Tibial nerve (tissue), 4 donors: Measurements from ENCODE around the gene MARK4. TPM values are rescaled to one million over a fixed set of nuclear protein-coding genes. Genes with fewer than 3 reads are reported as not detected.
A peak's percentile ranks its signal among the peaks of the same experiment; 100 is the strongest.

Experiments used
- DNase-seq, 2 donors: peaks; one replicate each; pipeline ENCODE4 v3.0.0-alpha.2; 2019; ENCODE audit warnings: low spot score in 2 of 2
- H3K27ac ChIP-seq, 4 donors: fragments of 200-600 bp; sonication (generic) in 3 of 4; one replicate each; pipeline ENCODE4 v1.5.1; 2017 to 2019; ENCODE audit warnings: mild to moderate bottlenecking in 1 of 4
- H3K27me3 ChIP-seq, 2 donors: fragments of 200-600 bp; sonication (generic) in 1 of 2; one replicate each; pipeline versions ENCODE4 v1.5.1 to v1.6.0; 2017 to 2019
- H3K36me3 ChIP-seq, 3 donors: fragments of 200-600 bp; sonication (generic); one replicate each; pipeline ENCODE4 v1.5.1; 2018 to 2019
- H3K4me1 ChIP-seq, 4 donors: fragments of 200-600 bp; sonication (generic) in 3 of 4; one replicate each; pipeline ENCODE4 v1.5.1; 2017 to 2019
- H3K4me3 ChIP-seq, 4 donors: fragments of 200-600 bp; sonication (generic) in 3 of 4; one replicate each; pipeline ENCODE4 v1.5.1; 2017 to 2019; ENCODE audit warnings: mild to moderate bottlenecking in 1 of 4, moderate library complexity in 1 of 4
- H3K9me3 ChIP-seq, 4 donors: fragments of 200-600 bp; sonication (generic) in 3 of 4; one replicate each; pipeline ENCODE4 v1.5.1; 2017 to 2019
- CTCF ChIP-seq, 5 experiments: fragments of 200-600 bp in 3 of 5; fragments of 450-650 bp in 2 of 5; sonication (generic) in 3 of 5; IDR thresholded peaks; one replicate each; pipeline ENCODE4 v1.5.1; 2016 to 2019; ENCODE audit warnings: antibody characterized with exemption in 5 of 5, mild to moderate bottlenecking in 3 of 5, moderate library complexity in 2 of 5
- EP300 ChIP-seq, 2 donors: sonication (generic); formaldehyde crosslinking; IDR thresholded peaks; one replicate each; pipeline ENCODE4 v1.6.1; 2017; ENCODE audit warnings: antibody characterized with exemption in 2 of 2, mild to moderate bottlenecking in 1 of 2
- POLR2A ChIP-seq, 2 donors: fragments of 450-650 bp; IDR thresholded peaks; one replicate each; pipeline ENCODE4 v1.6.1; 2017; ENCODE audit warnings: antibody characterized with exemption in 2 of 2, mild to moderate bottlenecking in 2 of 2, moderate library complexity in 2 of 2
- WGBS, 2 donors: methylation state at CpG; one replicate each; pipeline ENCODE4 v1.1.5; 2018; 5-methylcytosine and 5-hydroxymethylcytosine counted together
- total RNA-seq, 4 donors: library from RNA; depleted of rRNA; stranded (reverse); fragments of >200 nt; gene quantifications; one replicate each; pipeline ENCODE4 v1.1.0, GENCODE V29; 2016

The MARK4 gene
- total RNA-seq, 4 donors from 2014 or later: 12.1 to 34.8 (median 25.9) TPM

- Histone ChIP-seq H3K27me3 (peaks cover 0 to 71% of the 10 kb centered on the region in 2 donors), H3K4me3 (peak overlapping the region in 2 of 4 donors; percentile 13 to 14), H3K27ac (no peak overlapping the region), H3K36me3 (no peaks in the 10 kb centered on the region), H3K9me3 (no peaks in the 10 kb centered on the region), H3K4me1 (peaks cover 0 to 14% (median 0%) of the 10 kb centered on the region in 4 donors)
- TF ChIP-seq EP300 (IDR thresholded peaks at IDR 0.05): no peak
- TF ChIP-seq POLR2A (IDR thresholded peaks at IDR 0.05): no peak
- no peak for TF ChIP-seq CTCF (IDR thresholded peaks at IDR 0.05)
- WGBS, 2 donors: 13 to 17% methylated on average over 19 to 25 of the region's 25 CpGs
- no peak for DNase-seq
These were observed 89.9 kb downstream of the MARK4 start for GRCh38 chr19:45340899-45341453.

GRCh38 chr19:45342911-45343310 is 91.8 kb downstream of the MARK4 start:
- Histone ChIP-seq H3K9me3 (no peaks in the 10 kb centered on the region), H3K36me3 (no peaks in the 10 kb centered on the region), H3K4me3 (no peak overlapping the region), H3K4me1 (peaks cover 0 to 14% (median 0%) of the 10 kb centered on the region in 4 donors), H3K27ac (no peak overlapping the region), H3K27me3 (peaks cover 0 to 90% of the 10 kb centered on the region in 2 donors)
- TF ChIP-seq EP300 (IDR thresholded peaks at IDR 0.05) (no peak), CTCF (IDR thresholded peaks at IDR 0.05) (no peak), POLR2A (IDR thresholded peaks at IDR 0.05) (no peak)
- 70 to 73% methylated on average over 13 of the region's 13 CpGs for WGBS, 2 donors
- no peak for DNase-seq

- WGBS, 2 donors: 39 to 49% methylated on average over 5 to 13 of the region's 15 CpGs
- Histone ChIP-seq H3K9me3 (no peaks in the 10 kb centered on the region), H3K4me1 (peaks cover 0 to 6% (median 0%) of the 10 kb centered on the region in 4 donors), H3K4me3 (no peak overlapping the region), H3K36me3 (no peaks in the 10 kb centered on the region), H3K27me3 (peaks cover 0 to 76% of the 10 kb centered on the region in 2 donors), H3K27ac (no peak overlapping the region)
- TF ChIP-seq CTCF (IDR thresholded peaks at IDR 0.05) (no peak), POLR2A (IDR thresholded peaks at IDR 0.05) (no peak), EP300 (IDR thresholded peaks at IDR 0.05) (no peak)
- no peak for DNase-seq
These were observed 93.8 kb downstream of the MARK4 start for GRCh38 chr19:45344621-45345505.

GRCh38 chr19:45345506-45345860 is 94.4 kb downstream of the MARK4 start:
- TF ChIP-seq CTCF (IDR thresholded peaks at IDR 0.05): no peak
- no peak for TF ChIP-seq POLR2A (IDR thresholded peaks at IDR 0.05)
- no peak for TF ChIP-seq EP300 (IDR thresholded peaks at IDR 0.05)
- H3K27me3 ChIP-seq: peaks cover 0 to 69% of the 10 kb centered on the region in 2 donors
- 81 to 86% methylated on average over 12 to 15 of the region's 15 CpGs for WGBS, 2 donors

GRCh38 chr19:45346449-45346848 is 95.4 kb downstream of the MARK4 start:
- Histone ChIP-seq H3K27me3 (peaks cover 0 to 60% of the 10 kb centered on the region in 2 donors), H3K4me3 (no peak overlapping the region), H3K36me3 (peaks cover 0 to 13% (median 0%) of the 10 kb centered on the region in 3 donors), H3K27ac (no peak overlapping the region), H3K4me1 (no peaks in the 10 kb centered on the region), H3K9me3 (no peaks in the 10 kb centered on the region)
- WGBS, 2 donors: 24 to 27% methylated on average over 13 to 20 of the region's 27 CpGs
- no peak for DNase-seq
- TF ChIP-seq CTCF (IDR thresholded peaks at IDR 0.05) (no peak), EP300 (IDR thresholded peaks at IDR 0.05) (no peak), POLR2A (IDR thresholded peaks at IDR 0.05) (no peak)

More at GRCh38 chr19:45345506-45345860, 94.4 kb downstream of the MARK4 start:
- Histone ChIP-seq H3K4me1 (peaks cover 0 to 5% (median 0%) of the 10 kb centered on the region in 4 donors), H3K27ac (no peak overlapping the region), H3K4me3 (no peak overlapping the region), H3K9me3 (no peaks in the 10 kb centered on the region), H3K36me3 (peaks cover 0 to 3% (median 0%) of the 10 kb centered on the region in 3 donors)
- DNase-seq: no peak
